H1 (cell line): Measurements from ENCODE around the gene CHPF2. TPM values are rescaled to one million over a fixed set of nuclear protein-coding genes. Genes with fewer than 3 reads are reported as not detected.

Experiments
- EGR1 ChIP-seq: IDR thresholded peaks from 2 replicates; pipeline ENCODE4 v1.6.1; 2011; ENCODE audit warnings: low read depth, low read length, borderline replicate concordance
- HDAC2 ChIP-seq, 2 experiments: fragments of 300-600 bp in 1 of 2; sonication (generic) in 1 of 2; IDR thresholded peaks; 2 replicates each; pipeline ENCODE4 v1.6.1; 2011 to 2012; ENCODE audit warnings: low read depth in 2 of 2, low read length in 2 of 2, mild to moderate bottlenecking in 2 of 2, moderate library complexity in 2 of 2, borderline replicate concordance in 1 of 2, inconsistent platforms in 1 of 2
- RFX5 ChIP-seq: IDR thresholded peaks from 2 replicates; pipeline ENCODE4 v1.6.1; 2011; ENCODE audit warnings: low read depth, low read length, improper control_type of control experiment, borderline replicate concordance
- polyA plus RNA-seq, 7 experiments: library from polyadenylated mRNA; depleted of rRNA in 3 of 7; stranded (reverse) in 5 of 7; unstranded in 2 of 7; fragments of >200 nt in 5 of 7; fragments of 200-250 nt in 2 of 7; gene quantifications; 1 replicate in 5 of 7; 2 replicates in 1 of 7; 4 replicates in 1 of 7; pipeline versions ENCODE4 v1.2.1 to v1.2.3, GENCODE V29; 2011 to 2013; ENCODE audit warnings: missing spikeins in 2 of 7, mixed read lengths in 2 of 7
- total RNA-seq: library from RNA; stranded (reverse); fragmentation: NEBNext Ultra II Directional; extraction: Animal tissue kit (Norgen Biotek cat#: 25700); gene quantifications from 2 replicates; pipeline ENCODE4 v1.2.1, GENCODE V29; 2021
- TF ChIP-seq, protein P1 (sequence below), 3 experiments: IDR thresholded peaks; 1 replicate in 2 of 3; 2 replicates in 1 of 3; pipeline versions ENCODE4 v1.5.1 to v1.6.1; 2011; ENCODE audit warnings: low read length in 3 of 3, mild to moderate bottlenecking in 3 of 3, inconsistent platforms in 2 of 3, low read depth in 1 of 3, moderate library complexity in 1 of 3; ENCODE audit not compliant: insufficient read depth in 1 of 3; ENCODE audit errors: control extremely low read depth in 1 of 3

Gene CHPF2
- total and polyA plus RNA-seq, 2 of the 8 experiments (the other 6 are each of a cell fraction or from before 2014, with no cell fraction given), result 14.4 to 20.6 TPM

DNA sequence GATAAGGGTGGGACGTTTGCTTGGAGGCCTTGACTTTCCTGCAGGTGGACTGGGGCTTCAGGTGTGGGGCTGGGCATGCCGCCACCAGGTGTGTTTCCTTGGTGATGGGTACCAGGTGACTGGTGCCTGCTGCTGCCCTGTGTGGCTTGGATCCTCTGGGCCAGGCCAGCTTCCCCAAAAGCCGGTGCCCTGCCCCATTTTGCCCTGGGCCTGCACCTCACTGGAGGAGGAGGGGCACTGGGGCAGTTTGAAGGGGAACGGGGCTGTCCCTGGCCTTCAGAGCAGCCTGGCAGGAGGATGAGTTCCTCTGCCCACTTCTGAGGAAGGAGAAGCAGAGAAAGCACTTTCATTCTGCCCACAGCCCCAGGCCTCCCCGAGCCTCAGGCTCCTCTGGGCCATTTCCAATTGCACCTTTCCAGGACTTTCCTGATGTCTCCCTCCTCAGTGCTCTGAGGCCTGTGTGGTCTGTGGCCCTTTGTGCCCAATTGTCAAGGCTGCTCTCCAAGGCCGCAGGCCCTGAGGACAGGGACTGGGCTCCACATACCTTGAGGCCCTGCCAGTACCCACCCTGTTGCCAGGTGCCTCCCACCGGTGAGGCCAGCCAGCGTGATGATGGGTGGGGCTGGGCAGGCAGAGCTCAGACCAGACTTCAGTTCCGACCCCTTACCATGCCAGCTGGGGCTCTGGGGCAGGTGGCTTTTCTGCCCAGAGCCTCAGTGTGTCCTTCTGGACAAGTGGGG lies 41.5 kb downstream of the CHPF2 start (continued):
- TF ChIP-seq, protein P1, sequence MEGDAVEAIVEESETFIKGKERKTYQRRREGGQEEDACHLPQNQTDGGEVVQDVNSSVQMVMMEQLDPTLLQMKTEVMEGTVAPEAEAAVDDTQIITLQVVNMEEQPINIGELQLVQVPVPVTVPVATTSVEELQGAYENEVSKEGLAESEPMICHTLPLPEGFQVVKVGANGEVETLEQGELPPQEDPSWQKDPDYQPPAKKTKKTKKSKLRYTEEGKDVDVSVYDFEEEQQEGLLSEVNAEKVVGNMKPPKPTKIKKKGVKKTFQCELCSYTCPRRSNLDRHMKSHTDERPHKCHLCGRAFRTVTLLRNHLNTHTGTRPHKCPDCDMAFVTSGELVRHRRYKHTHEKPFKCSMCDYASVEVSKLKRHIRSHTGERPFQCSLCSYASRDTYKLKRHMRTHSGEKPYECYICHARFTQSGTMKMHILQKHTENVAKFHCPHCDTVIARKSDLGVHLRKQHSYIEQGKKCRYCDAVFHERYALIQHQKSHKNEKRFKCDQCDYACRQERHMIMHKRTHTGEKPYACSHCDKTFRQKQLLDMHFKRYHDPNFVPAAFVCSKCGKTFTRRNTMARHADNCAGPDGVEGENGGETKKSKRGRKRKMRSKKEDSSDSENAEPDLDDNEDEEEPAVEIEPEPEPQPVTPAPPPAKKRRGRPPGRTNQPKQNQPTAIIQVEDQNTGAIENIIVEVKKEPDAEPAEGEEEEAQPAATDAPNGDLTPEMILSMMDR (IDR thresholded peaks at IDR 0.05; ENCODE audit: control extremely low read depth in 1 of 3, insufficient read depth in 1 of 3, low read depth in 1 of 3, low read length in 3 of 3), result no peak
- TF ChIP-seq EGR1 (no peak), HDAC2 (IDR thresholded peaks at IDR 0.05; ENCODE audit: borderline replicate concordance in 1 of 2, low read depth in 2 of 2, low read length in 2 of 2) (no peak), RFX5 (no peak)
